ENCODE results near the gene SLC5A5.
A peak's percentile ranks its signal among the peaks of the same experiment; 100 is the strongest.

The SLC5A5 gene

DNA sequence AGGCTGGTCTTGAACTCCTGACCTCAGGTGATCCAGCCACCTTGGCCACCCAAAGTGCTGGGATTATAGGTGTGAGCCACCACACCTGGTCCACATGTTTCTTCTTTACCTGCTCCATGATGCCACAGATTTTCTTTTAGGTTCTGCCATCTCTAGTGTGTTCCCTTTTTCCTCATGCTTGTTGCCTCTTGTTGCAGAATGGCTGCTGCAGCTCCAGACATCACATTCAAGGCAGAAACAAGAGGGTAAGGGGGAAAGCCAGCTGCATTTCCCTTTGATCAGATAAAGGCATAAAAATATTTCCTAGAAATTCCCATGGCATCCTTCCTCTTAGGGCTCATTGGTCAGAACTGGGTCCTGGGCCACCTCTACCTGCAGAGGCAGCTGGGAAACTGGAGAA lies 48.8 kb downstream of the SLC5A5 start:
- DNase-seq (ENCODE audit: low read depth) = no peak

DNA sequence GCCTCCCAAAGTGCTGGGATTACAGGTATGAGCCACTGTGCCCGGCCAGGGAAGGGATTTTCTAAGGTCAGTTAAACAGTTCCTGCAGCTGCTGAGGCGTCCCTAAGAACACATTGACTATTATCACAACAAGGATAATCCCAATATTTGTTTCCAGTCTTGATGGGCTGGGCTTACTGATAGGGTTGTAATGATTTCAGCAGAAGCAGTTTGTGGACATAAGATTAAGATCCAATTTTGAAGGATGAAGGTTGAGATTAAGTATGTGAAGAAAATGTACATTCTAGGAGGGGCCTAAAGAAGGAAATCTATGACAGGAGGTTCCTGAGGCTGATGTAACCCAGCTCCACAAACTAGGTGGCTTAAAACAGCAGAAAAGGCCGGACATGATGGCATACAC lies 50.4 kb downstream of the SLC5A5 start:
- DNase-seq (ENCODE audit: low read depth) = no peak

DNA sequence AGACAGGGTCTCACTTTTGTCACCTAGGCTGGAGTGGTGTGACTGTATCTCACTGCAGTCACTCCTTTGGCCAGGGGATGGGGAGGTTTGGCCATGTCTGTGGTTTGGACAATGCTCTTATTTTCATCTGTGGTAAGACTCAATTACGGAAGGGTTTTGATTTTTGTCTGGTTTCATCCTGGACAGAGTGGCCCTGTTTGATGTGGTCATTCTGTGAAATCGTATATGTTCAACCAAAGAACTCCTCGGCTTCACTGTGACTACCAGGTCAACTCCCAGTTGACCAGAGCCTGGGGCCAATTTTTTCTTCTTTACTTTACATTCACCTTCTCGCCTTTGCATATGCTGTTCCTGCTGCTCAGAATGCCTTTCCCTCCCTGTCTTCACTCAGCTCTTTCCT lies 54.3 kb downstream of the SLC5A5 start:
- no peak for DNase-seq (ENCODE audit: low read depth)

DNA sequence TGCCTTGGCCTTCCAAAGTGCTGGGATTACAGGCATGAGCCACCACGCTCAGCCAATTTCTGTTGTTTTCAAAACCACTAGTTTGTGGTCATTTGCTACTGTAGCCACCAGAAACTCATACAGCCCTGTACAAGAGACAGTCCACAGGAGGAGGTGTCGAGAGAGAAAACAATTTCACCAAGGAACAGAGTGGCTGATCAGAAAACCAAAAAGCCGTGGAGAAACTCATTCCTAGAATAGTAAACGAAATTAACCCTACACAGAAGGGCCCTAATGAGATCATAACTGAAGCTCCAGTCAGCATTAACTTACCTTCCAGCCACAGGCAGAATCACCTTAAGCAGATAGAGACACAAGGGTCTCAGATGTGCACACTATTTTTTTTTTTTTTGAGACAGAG lies 57.3 kb downstream of the SLC5A5 start:
- no peak for DNase-seq (ENCODE audit: low read depth)

DNA sequence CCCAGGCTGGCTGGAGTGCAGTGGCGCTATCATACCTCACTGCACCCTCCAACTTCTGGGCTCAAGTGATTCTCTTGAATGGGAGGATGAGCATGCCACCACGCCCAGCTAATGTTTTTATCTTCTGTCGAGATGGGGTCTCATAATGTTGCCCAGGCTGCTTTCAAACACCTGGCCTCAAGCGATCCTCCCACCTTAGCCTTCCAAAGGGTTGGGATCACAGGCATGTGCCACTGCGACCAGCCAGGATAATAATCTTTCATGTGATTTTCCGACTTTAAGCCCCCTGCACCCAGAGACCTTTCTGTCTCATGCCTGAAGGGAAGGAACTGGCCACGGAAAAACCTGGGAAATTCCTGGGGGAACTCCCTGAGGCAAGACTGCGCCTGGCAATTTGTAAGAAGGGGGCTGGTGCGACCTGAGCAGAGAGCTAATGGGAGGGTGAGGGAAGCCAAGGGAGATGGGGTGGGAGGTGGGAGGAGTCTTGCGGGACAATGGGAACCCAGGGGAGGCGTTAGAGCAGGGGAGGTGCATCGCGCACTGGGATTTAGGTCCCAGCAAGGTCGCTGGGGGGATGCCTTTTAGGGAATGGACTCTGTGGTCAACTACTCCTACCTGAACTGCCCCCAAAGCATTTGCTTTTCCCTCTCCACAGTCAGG lies 59.9 kb downstream of the SLC5A5 start:
- no peak for DNase-seq (ENCODE audit: low read depth)

DNA sequence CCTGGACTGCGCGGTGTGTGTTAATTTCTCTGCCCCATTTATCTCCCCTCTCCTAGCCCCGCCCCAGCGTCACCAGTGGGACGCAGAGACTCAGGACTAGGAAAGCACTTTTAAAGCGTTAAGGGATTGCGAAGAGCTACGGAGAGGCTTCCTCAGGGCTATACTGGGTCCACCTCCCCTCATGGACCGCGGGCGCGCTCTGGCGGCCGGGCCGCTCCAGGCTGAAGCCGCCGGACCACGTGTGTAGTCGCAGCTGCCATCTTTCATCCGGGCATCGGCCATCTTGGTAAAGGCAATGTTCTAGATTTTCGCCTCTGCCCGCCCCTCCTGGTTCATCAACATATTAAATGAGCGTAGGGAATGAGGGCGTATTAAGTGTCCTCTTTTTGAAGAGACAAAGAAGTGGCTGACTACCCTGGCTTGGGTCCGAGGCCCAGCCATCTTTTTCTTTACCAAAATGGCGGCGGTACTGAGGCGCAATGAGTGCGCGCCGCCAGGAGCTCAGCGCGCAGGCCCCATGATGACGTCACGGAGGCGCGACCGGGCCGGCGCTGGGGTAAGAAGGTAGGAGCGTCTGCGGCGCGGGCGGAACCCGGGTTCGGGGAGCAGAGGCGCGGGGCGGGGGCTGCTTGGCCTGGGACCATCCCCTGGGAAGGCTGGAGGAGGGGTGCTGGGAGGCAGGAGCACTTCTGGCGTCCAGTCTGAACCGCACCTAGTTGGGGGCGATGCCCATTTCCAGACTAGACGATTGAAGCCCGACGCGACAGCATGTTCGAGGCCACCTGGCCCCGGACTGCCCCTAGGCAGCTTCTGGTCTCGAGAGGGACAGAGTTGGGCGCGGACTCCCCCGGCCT lies 61.0 kb downstream of the SLC5A5 start, which contains the start of gene CCDC124:
TSS of gene CCDC124 (plus strand) at position 531 of the 854 bp plus-strand sequence. CDS start 3,406 bp downstream, outside the sequence.
- DNase-seq (ENCODE audit: low read depth) = peak; percentile 74

DNA sequence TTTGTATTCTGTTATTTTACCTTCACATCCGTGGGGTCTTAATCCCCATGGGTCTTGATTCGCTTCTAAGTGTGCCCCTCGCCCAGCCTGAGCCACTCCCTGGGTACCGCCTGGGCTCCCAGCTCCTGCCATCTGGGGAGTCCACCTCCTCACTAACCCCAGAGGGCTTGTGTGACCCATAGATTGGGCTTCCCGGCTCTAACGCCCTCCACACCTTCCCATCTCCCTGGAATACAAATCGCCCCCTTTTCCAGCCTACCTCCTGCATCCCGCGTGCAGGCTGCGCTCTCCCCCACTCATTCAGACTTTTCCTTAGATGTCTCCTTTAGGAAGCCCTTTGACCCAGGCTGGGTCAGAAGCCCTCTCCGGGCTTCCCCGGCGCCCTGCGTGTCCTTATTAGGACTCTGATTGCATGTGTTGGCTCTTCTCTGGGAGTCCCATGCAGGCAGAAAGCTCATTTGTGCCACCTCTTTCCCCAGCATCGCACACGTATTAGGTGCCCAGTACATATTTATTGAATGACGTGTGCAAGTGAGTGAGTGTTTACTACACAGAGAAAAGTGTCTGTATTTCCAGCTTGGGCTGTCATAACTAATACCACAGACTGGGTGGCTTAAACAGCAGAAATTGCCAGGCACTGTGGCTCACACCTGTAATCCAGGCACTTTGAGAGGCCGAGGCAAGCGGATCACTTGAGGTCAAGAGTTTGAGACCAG lies 61.8 kb downstream of the SLC5A5 start:
- DNase-seq (ENCODE audit: low read depth) = no peak

DNA sequence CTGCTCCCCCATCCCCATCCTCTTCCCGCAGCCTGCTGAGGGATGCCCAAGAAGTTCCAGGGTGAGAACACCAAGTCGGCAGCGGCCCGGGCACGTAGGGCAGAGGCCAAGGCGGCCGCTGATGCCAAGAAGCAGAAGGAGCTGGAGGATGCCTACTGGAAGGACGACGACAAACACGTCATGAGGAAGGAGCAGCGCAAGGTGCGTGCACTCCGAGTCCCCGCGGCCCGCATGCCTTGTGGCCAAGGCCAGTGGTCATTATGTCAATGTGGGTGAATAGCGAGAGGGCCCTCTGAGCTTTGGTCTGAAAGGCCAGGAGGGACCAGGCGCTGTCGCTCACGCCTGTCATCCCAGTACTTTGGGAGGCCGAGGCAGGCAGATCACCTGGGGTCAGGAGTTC lies 64.6 kb downstream of the SLC5A5 start:
- DNase-seq (ENCODE audit: low read depth) = no peak

DNA sequence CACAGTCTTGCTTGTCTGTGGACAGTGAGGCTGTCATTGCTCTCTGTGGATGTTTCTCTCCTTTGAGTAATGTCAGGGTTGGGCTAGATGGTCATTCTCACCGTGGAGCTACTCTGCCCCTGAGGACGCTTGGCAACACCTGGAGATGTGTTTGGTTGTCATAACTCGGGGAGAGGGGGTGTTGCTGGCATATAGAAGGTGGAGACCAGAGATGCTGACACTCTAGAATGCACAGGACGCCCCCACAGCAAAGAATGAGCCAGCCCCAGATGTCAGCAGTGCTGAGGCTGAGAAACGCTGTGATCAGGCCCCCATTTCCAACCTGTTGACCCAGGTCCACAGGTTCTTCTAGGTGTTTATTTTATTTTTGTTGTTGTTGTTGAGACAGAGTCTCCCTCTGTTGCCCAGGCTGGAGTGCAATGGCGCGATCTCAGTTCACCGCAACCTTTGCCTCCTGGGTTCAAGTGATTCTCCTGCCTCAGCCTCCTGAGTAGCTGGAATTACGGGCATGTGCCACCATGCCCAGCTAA lies 65.7 kb downstream of the SLC5A5 start:
- no peak for DNase-seq (ENCODE audit: low read depth)

DNA sequence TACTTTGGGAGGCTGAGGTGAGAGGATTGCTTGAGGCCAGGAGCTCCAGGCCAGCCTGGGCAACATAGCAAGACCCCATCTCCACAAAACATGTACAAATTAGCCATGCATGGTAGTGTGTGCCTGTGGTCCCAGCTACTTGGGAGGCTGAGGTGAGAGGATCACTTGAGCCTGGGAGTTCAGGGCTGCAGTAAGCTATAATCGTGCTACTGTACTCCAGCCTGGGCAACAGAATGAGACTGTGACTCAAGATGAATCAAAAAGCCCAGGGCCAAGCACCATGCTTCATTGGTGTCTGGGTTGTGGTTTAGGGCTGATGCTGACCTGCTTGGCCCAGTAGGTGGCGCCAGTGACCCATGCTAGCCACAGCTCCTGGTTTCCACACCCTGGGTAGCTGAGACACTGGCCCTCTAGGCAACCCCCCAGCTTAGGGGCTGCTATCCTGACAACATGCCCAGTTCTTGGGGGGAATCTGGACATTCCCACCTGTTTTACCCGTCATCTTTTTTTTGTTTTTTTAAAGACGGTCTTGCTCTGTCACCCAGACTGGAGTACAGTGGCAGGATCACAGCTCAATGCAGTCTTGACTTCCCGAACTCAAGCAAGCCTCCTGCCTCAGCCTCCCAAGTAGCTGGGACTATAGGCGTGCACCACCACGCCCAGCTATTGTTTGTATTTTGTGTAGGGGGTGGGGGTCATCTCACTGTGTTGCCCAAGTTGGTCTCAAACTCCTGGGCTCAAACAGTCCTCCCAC lies 66.5 kb downstream of the SLC5A5 start:
- peak; percentile 73 for DNase-seq (ENCODE audit: low read depth)

DNA sequence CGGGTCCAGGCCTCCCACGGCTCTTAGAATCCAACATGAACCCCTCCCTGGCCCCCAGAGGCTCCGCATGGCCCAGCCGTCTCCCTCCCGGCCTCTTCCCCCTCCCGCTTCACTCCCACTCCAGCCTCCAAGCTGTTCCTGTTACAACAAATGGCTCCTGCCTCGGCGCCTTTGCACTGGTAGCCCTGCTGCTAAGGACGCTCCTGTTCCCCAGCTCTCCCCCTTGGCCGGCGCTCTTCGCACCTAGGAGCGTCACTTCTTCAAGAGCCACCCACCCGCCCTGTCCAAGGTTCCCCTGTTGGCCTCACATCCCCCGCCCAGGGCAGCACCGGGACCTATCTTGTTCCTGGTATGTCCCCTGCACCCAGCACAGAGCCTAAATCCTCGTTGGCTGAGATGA lies 70.4 kb downstream of the SLC5A5 start:
- no peak for DNase-seq (ENCODE audit: low read depth)

DNA sequence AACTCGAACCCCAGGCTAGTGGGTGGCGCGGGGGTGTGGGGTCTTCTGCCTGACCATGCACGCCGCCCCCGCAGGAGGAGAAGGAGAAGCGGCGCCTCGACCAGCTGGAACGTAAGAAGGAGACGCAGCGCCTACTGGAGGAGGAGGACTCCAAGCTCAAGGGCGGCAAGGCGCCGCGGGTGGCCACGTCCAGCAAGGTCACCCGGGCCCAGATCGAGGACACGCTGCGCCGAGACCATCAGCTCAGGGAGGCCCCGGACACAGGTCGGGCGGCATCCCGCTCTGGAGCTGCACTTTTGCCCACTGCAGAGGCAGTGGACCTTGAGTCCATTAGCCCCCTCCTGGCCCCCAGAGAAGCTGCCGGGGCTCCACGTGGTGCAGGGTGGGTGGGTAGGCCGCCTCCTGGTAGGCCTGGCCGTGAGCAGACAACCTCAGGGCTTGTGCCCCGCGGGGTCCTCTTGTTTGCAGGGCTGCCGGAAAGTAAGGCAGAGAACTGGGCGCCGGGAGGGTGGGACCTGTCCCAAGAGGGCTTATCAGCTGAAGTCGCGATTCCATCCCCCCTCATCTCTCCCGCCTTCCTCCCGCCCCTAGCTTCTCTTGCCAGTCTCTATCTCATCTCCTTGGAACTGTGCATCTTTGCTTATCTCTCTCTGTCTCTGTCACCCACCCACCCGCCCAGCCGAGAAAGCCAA lies 71.0 kb downstream of the SLC5A5 start:
- no peak for DNase-seq (ENCODE audit: low read depth)

DNA sequence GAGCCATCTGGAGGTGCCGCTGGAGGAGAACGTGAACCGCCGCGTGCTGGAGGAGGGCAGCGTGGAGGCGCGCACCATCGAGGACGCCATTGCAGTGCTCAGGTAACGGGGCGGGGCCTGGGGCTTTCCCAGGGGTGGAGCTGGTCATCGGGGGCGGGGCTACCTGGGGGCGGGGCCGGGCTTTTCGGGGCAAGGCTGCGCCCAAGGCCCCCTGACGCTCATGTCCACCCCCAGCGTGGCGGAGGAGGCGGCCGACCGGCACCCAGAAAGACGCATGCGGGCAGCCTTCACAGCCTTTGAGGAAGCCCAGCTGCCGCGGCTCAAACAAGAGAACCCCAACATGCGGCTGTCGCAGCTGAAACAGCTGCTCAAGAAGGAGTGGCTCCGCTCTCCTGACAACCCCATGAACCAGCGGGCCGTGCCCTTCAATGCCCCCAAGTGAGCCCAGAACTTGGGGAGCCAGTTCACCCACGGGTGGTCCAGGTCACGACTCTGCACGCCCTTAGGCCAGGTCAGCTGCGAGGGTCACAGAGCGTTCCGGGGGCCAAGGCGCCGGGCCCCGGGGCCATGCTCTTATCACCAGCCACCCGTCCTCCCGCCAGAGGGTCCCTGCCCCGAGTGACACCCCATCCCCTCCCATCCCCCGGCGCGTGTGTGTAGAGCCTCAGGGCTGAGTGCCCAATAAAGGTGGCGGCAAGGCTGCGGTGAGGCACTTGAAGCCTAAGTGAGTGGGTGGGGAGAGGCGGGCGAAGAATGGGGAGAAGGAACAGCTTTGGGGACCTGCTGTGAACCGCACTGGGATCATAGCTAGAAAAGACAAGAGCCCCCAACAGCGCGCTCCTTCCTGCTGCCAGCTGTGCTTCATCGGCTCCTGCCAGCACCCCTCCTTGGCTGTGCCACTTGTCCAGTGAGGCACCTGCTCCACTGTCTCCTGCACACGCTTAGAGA lies 71.8 kb downstream of the SLC5A5 start:
- no peak for DNase-seq (ENCODE audit: low read depth)

DNA sequence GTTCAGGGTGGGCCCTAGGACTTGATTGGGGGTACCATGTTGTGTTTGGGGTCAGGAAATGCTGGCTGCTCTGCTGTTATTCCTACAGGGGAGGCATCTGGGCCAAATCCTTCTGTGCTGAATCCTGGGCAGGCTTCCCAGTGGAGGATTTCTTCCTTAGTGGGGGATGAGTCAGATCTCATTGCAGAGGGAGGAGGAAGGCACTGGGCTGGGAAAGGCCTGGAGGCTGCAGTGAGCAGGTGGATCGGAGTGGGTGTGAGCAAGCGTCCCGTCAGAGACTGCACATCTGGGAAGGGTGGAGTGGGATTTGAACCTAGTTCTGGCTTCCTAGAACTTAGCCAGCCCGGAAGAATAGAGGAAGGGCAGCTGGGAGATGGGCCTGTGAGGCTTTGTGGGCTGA lies 72.6 kb downstream of the SLC5A5 start:
- peak; percentile 71 for DNase-seq (ENCODE audit: low read depth)
